Thyroid gland (tissue), 4 donors: Measurements from ENCODE around the gene RHBDL3.

ENCODE experiments used
- POLR2A ChIP-seq, 2 donors: fragments of 450-650 bp; IDR thresholded peaks; one replicate each; pipeline ENCODE4 v1.6.1; 2017; ENCODE audit warnings: antibody characterized with exemption in 2 of 2, mild to moderate bottlenecking in 2 of 2, moderate library complexity in 1 of 2
- TF ChIP-seq, protein P1 (sequence below), 6 experiments: fragments of 200-600 bp in 3 of 6; fragments of 450-650 bp in 3 of 6; sonication (generic) in 3 of 6; IDR thresholded peaks; one replicate each; pipeline ENCODE4 v1.5.1; 2016 to 2019; ENCODE audit warnings: antibody characterized with exemption in 6 of 6, mild to moderate bottlenecking in 2 of 6, inconsistent platforms in 1 of 6, moderate library complexity in 1 of 6

DNA sequence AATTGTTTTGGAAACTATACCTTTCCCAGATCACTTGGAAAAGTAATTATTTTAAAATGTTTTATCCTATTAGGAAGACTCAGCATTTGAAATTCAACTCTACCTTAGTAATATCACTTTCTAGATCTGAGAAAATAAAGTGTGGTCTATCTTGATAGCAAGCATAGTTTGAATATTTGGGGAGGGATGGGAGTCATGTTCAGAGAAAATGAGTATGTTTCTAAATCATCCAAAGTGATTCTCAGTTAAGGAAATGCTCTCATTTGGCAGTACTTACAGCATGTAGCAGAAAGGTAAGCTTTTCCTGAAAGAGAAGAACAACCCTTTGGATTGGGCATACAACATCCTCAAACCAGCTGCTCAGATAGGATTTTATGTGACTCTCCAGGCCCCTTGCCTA lies 69.4 kb downstream of the RHBDL3 start:
- TF ChIP-seq, protein P1, sequence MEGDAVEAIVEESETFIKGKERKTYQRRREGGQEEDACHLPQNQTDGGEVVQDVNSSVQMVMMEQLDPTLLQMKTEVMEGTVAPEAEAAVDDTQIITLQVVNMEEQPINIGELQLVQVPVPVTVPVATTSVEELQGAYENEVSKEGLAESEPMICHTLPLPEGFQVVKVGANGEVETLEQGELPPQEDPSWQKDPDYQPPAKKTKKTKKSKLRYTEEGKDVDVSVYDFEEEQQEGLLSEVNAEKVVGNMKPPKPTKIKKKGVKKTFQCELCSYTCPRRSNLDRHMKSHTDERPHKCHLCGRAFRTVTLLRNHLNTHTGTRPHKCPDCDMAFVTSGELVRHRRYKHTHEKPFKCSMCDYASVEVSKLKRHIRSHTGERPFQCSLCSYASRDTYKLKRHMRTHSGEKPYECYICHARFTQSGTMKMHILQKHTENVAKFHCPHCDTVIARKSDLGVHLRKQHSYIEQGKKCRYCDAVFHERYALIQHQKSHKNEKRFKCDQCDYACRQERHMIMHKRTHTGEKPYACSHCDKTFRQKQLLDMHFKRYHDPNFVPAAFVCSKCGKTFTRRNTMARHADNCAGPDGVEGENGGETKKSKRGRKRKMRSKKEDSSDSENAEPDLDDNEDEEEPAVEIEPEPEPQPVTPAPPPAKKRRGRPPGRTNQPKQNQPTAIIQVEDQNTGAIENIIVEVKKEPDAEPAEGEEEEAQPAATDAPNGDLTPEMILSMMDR (IDR thresholded peaks at IDR 0.05) = no peak
- no peak for TF ChIP-seq POLR2A (IDR thresholded peaks at IDR 0.05)
